Measurements from ENCODE around the gene DGLUCY. TPM values are rescaled to one million over a fixed set of nuclear protein-coding genes. Genes with fewer than 3 reads are reported as not detected.

The DGLUCY gene
- total RNA-seq, 1 donor from 2014 or later, result 28.1 TPM

Other genes starting within 250 kb of the DGLUCY start
- 13.5 and 13.8 TPM in 2 replicates for gene RPS6KA5, start 53.4 kb upstream of the DGLUCY start, total RNA-seq
- gene GPR68, start 130.6 kb downstream of the DGLUCY start, total RNA-seq, result 4.6 and 4.9 TPM in 2 replicates

All from activated CD4-positive, alpha-beta T cell treated with anti-CD3 and anti-CD28 coated beads, Interleukin-2, amount 10 ng/mL, durations not matched to agents 24 days and 14 days (primary cell).